Adrenal gland (tissue), 12 donors: Measurements from ENCODE around the gene CYP27B1. TPM values are rescaled to one million over a fixed set of nuclear protein-coding genes. Genes with fewer than 3 reads are reported as not detected.
"Not testable (repeated sequence)": the region's sequence is repeated elsewhere in the genome, so short reads cannot be mapped to it uniquely, and the experiment has no call there.

ENCODE experiments used
- DNase-seq, 7 donors: peaks; one replicate each; pipeline ENCODE4 v3.0.0-alpha.2; 2019 to 2020
- H3K27ac ChIP-seq, 5 donors: fragments of 200-600 bp; sonication (generic) in 4 of 5; 1 replicate in 3 of 5; 2 replicates in 2 of 5; pipeline versions ENCODE4 v1.5.1 to v1.8.0; 2016 to 2020; ENCODE audit warnings: mild to moderate bottlenecking in 1 of 5
- H3K27me3 ChIP-seq: fragments of 200-600 bp; 2 replicates; pipeline ENCODE4 v1.8.0; 2021
- H3K36me3 ChIP-seq, 2 donors: fragments of 200-600 bp; replicated peaks in 1 of 2; 1 replicate in 1 of 2; 2 replicates in 1 of 2; pipeline versions ENCODE4 v1.5.1 to v1.8.0; 2018 to 2022
- H3K4me1 ChIP-seq, 2 donors: fragments of 200-600 bp; replicated peaks in 1 of 2; 1 replicate in 1 of 2; 2 replicates in 1 of 2; pipeline versions ENCODE4 v1.5.1 to v1.8.0; 2018 to 2021
- H3K4me3 ChIP-seq, 4 donors: fragments of 200-600 bp; sonication (generic) in 3 of 4; one replicate each; pipeline ENCODE4 v1.5.1; 2016 to 2018
- H3K9me3 ChIP-seq, 3 donors: fragments of 200-600 bp; sonication (generic) in 1 of 3; replicated peaks in 1 of 3; 1 replicate in 2 of 3; 2 replicates in 1 of 3; pipeline versions ENCODE4 v1.5.1 to v1.8.0; 2016 to 2021
- CTCF ChIP-seq, 6 experiments: fragments of 450-650 bp in 4 of 6; fragments of 200-600 bp in 2 of 6; sonication (generic) in 1 of 6; IDR thresholded peaks; 1 replicate in 5 of 6; 2 replicates in 1 of 6; pipeline versions ENCODE4 v1.5.1 to v1.8.0; 2016 to 2021; ENCODE audit warnings: antibody characterized with exemption in 6 of 6, mild to moderate bottlenecking in 2 of 6, moderate library complexity in 1 of 6
- POLR2A ChIP-seq, 2 donors: fragments of 450-650 bp; IDR thresholded peaks; one replicate each; pipeline ENCODE4 v1.6.1; 2017; ENCODE audit warnings: antibody characterized with exemption in 2 of 2, mild to moderate bottlenecking in 2 of 2, moderate library complexity in 1 of 2
- WGBS, 4 donors: extraction: QIAGEN DNeasy Blood & Tissue Kit in 2 of 4; methylation state at CpG; one replicate each; pipeline versions ENCODE4 v1.1.5 to v1.1.7; 2013 to 2017; 5-methylcytosine and 5-hydroxymethylcytosine counted together
- intact Hi-C, 2 donors: fragments of 100-400 bp; cut with DNase I; formaldehyde crosslinking; loops; one replicate each; pipeline versions ENCODE4 v1.14.1 to v1.15.0; 2022 to 2023
- polyA plus RNA-seq, 3 donors: library from polyadenylated mRNA; stranded (reverse); fragments of 200-250 nt in 2 of 3; fragments of 350-450 nt in 1 of 3; fragmentation: Illumina TruSeq in 1 of 3; extraction: RNeasy Lipid Tissue Mini Kit (QIAGEN cat#74804) in 1 of 3; gene quantifications; one replicate each; pipeline ENCODE4 v1.2.3, GENCODE V29; 2013 to 2014
- total RNA-seq, 9 donors: library from RNA; depleted of rRNA in 4 of 9; stranded (reverse); fragments of >200 nt in 4 of 9; fragments of 120-200 nt in 1 of 9; fragmentation: NEBNext Ultra II Directional in 1 of 9; extraction: Animal tissue kit (Norgen Biotek cat#: 25700) in 1 of 9; gene quantifications; one replicate each; pipeline versions ENCODE4 v1.1.0 to v1.2.4, GENCODE V29; 2013 to 2023
- donor health status: healthy with polysubstance abuse.
- donor health status: Bipolar disorder and iron deficiency.
- donor health status: DM: yes; HTN: yes; CAD: no.
- donor health status: DM: no; HTN: no; CAD: no.
- donor health status: DM: no; HTN: no; CAD: no.
- donor health status: DM: yes; HTN: yes; CAD: no.

The CYP27B1 gene
- total and polyA plus RNA-seq, 12 donors, result 0.48 to 10.4 (median 3.1) TPM

- Histone ChIP-seq H3K36me3 (peaks cover 0 to 5% of the 10 kb centered on the region in 2 donors), H3K9me3 (no peaks in the 10 kb centered on the region), H3K27me3 (no peaks in the 10 kb centered on the region), H3K4me1 (peaks cover 12 to 13% of the 10 kb centered on the region in 2 donors), H3K4me3 (no peak overlapping the region), H3K27ac (no peak overlapping the region)
- TF ChIP-seq POLR2A (IDR thresholded peaks at IDR 0.05) (no peak), CTCF (IDR thresholded peaks at IDR 0.05) (no peak)
- no peak for DNase-seq
- 85 to 93% (median 89%) methylated on average over 2 of the region's 2 CpGs for WGBS, 4 donors
- intact Hi-C loops, result no loop called here
Observed at GRCh38 chr12:57776247-57776587, 9.3 kb upstream of the CYP27B1 start.

GRCh38 chr12:57775563-57776246 lies 8.8 kb upstream of the CYP27B1 start:
- Histone ChIP-seq H3K4me1 (peaks cover 12 to 18% of the 10 kb centered on the region in 2 donors), H3K27ac (no peak overlapping the region), H3K27me3 (no peaks in the 10 kb centered on the region), H3K4me3 (no peak overlapping the region), H3K9me3 (no peaks in the 10 kb centered on the region), H3K36me3 (peaks cover 0 to 5% of the 10 kb centered on the region in 2 donors)
- intact Hi-C loops, result no loop called here
- no peak for DNase-seq
- 78 to 85% (median 79%) methylated on average over 4 of the region's 4 CpGs for WGBS, 4 donors
- TF ChIP-seq POLR2A (IDR thresholded peaks at IDR 0.05) (no peak), CTCF (IDR thresholded peaks at IDR 0.05) (no peak)

DNA sequence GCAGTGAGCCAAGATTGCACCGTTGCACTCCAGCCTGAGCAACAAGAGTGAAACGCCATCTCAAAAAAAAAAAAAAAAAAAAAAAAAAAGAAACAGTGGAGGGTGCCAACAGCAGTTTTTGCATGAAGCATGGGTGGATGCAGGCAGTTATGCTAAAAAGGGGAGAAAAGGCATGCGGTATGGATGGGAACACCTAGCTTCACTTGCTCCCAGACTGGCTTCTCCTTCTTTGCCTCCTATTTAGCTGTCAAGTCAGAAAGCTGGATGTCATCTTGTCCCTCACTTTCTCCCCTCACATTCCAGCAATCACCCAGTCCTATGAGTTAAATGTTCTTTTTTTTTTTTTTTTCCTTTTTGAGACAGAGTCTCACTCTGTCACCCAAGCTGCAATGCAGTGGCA lies 8.2 kb upstream of the CYP27B1 start:
- H3K27me3 ChIP-seq, result no peaks in the 10 kb centered on the region
- no peaks in the 10 kb centered on the region for H3K9me3 ChIP-seq
- H3K36me3 ChIP-seq, result no peaks in the 10 kb centered on the region
- no peak for DNase-seq
- H3K27ac ChIP-seq, result no peak overlapping the region
- TF ChIP-seq POLR2A (IDR thresholded peaks at IDR 0.05) (no peak), CTCF (IDR thresholded peaks at IDR 0.05) (no peak)
- intact Hi-C loops, result no loop called here
- H3K4me1 ChIP-seq, result peaks cover 12 to 18% of the 10 kb centered on the region in 2 donors
- H3K4me3 ChIP-seq, result no peak overlapping the region
- WGBS, 4 donors, result 78 to 96% (median 88%) methylated on average over 3 of the region's 3 CpGs

DNA sequence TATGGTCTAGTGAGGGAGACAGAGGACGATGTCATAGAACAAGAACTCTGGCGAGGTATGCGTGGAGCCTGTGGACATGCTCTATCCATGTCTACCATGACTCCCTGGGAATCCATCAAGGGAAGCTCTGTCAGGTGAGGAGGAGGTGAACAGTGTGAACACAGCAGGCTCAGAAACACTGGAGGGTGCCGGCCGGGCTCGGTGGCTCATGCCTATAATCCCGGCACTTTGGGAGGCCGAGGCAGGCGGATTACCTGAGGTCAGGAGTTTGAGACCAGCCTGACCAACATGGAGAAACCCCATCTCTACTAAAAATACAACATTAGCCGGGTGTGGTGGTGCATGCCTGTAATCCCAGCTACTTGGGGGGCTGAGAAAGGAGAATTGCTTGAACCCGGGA lies 7.8 kb upstream of the CYP27B1 start:
- not testable (repeated sequence) for H3K4me3 ChIP-seq, H3K36me3 ChIP-seq, H3K27me3 ChIP-seq, H3K27ac ChIP-seq, DNase-seq, H3K9me3 ChIP-seq
- WGBS, 4 donors, result 90 to 97% (median 94%) methylated on average over 7 to 11 of the region's 11 CpGs
- intact Hi-C loops, result loop anchor here in 1 of 2 donors (5.0 kb wide), 1 partner anchor 47 kb away; no protein-coding TSS in a partner anchor
- peaks cover 12 to 18% of the 10 kb centered on the region in 2 donors for H3K4me1 ChIP-seq
